Renal cortex interstitium (tissue), 11 donors: ENCODE measurements around the gene MATCAP1. TPM values are rescaled to one million over a fixed set of nuclear protein-coding genes. Genes with fewer than 3 reads are reported as not detected.

ENCODE experiments used
- DNase-seq, 11 donors: peaks; one replicate each; pipeline ENCODE4 v3.0.0-alpha.2; 2013; ENCODE audit warnings: low read depth in 9 of 11, low spot score in 4 of 11; ENCODE audit errors: extremely low read depth in 1 of 11
- polyA plus RNA-seq, 3 donors: library from polyadenylated mRNA; unstranded; fragments of 120-200 nt; gene quantifications; one replicate each; pipeline ENCODE4 v1.2.1, GENCODE V29; 2013; ENCODE audit not compliant: insufficient read length in 3 of 3

Gene MATCAP1
- polyA plus RNA-seq, 3 donors, result 37.9 to 60.3 (median 41.5) TPM

DNA sequence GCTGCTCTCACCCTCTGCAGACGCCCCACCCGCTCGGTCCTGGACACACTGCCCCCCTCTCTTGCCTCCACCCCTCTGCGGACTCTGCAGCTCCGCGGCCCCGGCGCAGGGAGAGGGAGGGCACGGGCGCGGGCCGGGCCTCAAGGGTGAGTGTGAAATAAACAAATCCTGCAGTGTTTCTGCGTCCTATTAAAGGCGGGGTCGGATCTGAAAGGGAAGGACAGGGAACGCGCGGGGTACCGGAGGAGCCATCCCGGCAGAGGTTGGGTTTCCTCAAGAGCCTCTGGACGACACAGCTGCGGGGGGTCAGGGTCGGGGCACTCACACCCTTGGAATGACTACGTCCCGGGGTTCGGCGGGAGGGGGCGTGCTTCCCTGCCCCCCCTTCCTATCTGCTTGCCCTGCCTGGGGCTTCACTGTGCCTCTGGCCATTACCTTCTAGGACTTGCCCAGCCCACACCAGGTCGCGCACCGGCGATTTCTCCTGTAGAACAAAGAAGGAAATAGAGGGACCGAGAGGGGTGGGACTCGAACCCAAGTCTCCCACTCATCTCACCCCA lies 19.7 kb downstream of the MATCAP1 start:
- no peak for DNase-seq

DNA sequence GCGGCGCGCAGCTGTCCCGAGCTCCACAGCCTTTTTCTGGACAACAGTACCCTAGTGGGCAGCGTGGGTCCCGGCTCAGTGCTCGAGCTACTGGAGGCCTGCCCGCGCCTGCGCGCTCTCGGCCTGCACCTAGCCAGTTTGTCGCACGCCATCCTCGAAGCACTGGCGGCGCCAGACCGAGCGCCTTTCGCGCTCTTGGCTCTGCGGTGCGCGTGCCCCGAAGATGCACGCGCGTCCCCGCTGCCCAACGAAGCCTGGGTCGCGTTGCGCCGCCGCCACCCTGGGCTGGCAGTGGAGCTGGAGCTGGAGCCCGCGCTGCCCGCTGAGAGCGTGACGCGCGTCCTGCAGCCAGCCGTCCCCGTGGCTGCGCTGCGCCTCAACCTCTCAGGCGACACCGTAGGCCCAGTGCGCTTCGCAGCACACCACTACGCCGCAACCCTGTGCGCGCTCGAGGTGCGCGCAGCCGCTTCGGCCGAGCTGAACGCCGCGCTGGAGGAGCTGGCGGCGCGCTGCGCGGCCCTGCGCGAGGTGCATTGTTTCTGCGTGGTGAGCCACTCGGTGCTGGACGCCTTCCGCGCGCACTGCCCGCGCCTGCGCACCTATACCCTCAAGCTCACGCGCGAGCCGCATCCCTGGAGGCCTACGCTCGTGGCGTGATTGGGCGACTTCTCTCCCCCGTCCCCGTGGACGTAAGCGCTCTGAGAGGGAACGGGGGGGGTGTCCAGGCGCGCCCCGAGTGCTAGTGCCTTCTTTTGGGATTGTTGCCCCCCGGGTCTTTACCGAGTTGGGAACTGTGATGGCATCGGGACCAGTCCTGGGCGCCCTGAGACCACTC lies 20.4 kb downstream of the MATCAP1 start:
- no peak for DNase-seq

DNA sequence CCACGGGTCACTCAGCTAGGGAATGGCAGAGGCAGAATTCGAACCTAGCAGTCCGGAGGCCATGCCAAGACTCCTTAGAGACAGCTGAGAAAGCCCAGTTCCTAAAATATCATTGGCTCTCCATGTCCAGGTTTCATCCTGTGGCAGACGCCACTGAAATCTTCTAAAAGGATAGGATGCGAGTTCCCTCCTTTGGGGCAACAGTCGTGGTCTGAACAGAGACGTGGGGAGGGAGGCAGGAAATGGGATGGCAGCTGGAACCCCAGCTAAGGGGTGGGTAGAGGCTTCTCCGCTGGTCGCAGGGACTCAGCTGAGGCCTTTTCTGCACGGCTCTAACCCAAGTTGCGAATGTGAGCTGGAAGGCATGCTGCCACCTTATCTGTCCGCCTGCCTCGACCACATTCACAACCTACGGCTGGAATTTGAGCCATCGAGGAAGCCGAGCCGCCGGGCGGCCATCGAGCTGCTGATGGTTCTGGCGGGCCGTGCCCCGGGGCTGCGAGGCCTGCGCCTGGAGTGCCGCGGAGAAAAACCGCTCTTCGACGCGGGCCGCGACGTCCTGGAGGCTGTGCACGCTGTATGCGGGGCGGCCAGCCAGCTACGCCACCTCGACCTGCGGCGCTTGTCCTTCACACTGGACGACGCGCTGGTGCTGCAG lies 21.1 kb downstream of the MATCAP1 start:
- no peak for DNase-seq

DNA sequence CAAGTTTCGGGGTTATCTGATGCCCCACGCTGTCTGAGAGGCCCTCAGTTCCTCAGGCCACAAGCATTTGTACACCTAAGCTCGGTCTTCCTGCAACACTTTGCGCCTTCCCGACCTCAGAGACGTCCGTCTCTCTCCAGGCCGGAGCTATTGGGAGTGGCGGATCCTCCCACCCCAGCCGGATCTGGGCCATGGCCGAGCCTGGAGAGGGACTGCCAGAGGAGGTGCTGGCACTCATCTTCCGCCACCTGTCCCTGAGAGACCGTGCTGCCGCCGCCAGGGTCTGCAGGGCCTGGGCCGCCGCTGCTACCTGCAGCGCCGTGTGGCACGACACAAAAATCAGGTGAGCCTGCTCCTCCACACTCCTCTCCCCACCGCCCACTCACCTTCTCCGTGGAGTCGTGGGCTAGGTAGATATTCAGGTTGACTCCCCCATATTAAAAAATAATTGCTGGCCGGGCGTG lies 22.1 kb downstream of the MATCAP1 start:
- no peak for DNase-seq

DNA sequence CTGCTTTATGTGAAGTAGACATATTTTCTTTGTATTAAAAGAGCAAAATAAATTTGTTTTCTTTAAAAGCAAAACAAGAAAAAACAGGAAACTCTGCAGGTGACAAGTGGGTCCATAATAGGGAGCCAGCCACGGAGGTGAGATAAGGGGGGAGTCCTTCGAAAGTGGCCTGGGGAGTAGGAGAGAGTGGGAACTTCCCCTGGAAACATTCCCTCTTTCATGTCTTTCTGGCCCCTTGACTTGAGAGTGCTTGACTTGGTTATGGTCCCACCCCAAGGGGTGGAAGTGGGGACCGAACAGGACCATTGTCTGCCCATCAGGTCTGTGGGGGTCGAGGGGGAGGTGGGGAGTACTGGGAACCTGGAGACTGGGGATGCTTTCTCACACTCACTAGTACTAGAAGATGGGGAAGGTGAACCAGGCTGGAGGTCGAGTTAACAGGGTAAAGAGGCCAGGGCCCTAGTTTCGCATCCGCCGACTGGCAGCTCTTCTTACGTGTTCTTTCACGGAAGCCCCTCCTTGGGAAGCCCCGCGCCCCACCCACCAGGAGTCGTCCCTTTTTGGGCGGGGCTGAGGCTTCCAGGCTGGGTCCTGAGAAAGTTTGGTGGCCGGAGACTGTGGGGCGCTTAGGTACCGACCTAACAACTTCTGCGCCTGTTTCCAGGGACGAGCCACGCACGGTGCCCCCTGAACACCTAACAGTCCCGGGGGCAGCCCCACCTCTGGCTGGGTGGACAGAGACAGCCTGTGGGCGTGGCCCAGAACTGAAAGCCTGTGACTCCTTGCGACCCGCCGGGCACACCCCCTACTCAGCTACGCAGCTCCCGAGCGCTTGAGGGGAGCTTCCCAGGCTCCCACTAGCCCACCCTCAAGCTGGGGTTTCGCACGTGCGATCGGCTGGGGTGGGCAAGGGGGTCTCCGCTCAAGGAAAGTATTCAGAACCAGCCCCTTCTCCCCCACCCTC lies 24.8 kb downstream of the MATCAP1 start:
- DNase-seq, result no peak

DNA sequence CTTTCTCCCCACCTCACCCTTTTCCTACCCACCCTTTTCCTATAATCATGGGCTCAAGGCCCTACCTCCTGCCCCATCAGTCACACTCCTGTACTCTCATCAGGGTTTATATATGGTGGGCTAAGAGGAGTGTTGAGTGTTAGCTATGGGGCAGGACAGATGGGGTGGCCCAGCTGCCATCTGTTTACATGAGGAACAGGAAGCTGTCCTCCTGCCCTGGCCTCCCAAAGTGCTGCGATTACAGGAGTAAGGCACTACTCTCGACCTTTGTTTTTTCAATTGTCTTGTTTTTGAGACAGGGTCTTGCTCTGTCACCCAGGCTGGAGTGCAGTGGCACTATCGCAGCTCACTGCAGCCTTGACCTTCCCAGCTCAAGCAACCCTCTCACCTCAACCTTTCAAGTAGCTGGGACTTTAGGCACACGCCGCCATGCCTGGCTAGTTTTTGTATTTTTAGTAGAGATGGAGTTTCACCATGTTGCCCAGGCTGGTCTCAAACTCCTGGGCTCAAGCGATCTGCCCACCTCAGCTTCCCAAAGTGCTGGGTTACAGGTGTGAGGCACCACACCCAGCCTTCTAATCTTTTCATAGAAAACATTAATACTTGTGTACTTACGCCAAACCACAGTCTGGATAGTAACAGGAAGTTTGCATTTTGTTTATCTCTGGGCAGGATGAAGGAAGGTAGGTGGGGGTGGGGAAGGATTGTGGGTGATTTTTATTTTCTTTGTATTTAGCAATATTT lies 25.7 kb downstream of the MATCAP1 start:
- DNase-seq, result no peak

DNA sequence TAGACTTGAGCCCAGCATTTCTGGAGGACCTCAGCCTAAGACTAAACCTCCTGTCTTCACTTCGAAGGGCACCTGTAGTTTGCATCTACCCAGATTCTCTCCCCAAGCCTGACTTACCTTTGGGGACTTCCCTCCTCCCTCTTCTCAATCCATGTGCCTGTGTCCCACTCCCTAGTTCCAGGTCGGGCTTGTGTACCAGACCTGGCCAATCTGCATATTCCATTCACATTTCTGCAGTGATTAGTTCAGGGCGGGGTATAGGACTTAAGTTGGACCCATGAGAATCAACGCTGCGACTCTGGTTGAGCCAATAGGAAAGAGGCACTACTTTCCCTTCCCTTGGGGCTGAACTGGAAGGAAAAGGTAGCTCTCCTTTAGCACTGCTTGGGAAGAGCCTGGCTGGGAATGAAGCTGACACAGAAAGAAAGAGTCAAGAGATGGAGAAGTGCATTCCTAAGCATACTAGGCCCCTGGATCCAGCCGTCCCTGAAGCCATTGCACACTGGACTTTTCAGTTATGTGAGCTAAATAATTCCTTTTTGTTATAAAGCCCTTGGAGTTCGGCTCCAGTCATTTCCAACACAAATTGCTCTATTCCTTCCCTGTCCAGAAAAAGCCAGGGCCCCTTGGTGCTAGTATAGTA lies 26.5 kb downstream of the MATCAP1 start:
- no peak for DNase-seq

DNA sequence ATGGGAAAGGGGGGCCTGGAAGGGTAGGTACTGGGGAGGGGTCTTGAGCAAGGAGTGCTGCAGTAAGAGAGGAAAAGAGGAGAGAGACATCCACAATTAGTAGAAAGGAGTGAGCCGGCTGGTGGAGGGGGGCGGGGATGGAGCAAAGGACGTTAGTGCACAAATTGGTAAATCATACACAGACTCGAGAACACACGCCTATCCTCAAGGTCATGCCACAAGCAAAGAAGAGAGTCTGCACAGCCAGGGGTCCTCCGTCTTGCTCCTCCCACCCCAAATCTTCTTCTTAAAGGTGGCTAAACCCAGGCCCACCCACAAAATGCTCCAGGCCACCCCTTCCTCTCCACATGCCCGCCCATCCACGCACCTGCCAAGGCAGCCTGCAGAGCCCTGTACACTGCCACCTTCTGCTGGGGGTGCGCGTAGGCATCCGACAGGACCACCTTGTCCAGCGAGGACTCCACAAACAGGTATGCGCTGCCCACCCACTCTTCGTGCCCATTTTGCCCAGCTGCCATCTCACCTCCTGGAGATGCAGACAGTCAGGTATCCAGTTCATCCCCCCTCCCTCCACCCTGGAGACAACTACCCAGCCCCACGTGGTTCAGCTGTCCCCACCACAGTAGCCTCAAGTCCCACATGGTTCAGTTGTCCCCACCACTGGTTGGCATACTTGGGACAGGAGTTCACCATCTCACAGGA lies 27.5 kb downstream of the MATCAP1 start:
- DNase-seq, result no peak

DNA sequence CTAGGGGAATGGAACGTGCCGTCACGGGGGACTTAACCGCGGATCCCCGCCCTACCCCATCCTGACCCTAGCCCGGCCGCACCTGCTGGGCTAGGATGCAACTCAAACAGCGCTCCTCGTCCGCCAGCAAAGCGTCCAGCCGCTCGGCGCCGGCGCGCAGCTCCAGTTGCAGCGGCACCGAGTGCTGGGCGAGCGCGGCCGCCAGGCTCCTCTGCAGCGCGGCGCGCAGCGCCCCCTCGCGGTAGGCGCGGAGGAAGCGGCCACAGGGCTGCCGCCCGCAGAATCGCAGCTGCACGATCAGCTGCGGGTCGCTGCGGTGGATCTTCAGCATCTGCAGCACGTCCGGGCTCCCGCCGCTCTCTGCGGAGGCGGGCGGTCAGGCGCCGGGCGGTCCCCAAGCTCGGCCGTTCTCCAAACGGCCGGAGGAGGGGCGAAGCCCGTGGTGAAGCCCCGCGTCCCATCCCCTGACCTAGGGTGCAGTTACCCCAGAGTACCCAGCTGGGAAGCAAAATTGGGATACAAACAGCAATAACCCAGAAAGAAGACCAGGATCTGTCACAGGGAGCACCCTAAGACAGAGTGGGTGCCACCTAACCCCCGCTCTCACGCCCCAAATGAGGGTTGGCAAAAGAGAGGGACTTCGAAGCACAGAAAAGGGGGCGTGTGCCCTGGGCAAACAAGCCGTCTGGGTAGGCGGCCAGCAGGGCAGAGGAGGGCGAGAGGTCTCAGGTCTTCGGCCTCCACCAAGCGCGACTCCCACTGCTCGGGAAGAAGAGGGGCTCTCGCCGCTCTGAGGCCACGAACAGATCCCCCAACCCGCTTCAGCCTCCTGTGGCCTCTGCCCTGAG lies 28.2 kb downstream of the MATCAP1 start:
- no peak for DNase-seq

DNA sequence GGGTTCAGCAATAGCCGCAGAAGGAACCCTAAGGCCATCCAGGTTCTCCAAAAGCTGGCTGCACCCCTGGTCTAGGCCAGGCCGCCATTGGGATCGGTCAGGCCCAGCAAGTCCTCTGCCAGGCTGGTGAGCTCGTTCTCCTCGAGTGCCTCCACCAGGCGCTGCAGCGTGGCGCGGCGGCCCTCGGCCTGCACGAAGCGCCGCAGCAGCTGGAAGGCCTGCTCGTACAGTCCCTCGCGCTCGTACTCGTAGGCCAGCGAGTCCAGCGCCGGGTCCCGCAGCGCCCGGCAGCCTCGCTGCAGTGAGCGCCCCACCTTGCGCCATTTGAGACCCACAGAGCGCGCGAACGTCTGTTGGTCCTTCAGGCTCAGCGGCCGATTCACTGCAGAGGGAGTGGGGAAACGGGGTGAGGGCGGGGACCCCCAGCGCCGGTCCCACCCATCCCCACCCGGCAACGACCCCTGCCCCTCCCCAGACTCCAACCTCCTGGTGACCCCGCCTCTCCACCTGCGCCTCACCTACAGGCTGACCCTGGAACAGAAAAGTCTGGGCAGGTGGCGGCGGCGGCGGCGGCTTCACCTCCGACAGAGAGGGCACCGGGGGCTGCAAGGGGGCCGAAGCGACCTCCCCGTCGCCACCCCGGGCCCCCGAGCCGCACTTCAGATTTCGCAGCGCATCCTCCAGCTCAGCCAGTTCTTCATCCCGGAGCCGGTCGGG lies 29.0 kb downstream of the MATCAP1 start:
- no peak for DNase-seq

DNA sequence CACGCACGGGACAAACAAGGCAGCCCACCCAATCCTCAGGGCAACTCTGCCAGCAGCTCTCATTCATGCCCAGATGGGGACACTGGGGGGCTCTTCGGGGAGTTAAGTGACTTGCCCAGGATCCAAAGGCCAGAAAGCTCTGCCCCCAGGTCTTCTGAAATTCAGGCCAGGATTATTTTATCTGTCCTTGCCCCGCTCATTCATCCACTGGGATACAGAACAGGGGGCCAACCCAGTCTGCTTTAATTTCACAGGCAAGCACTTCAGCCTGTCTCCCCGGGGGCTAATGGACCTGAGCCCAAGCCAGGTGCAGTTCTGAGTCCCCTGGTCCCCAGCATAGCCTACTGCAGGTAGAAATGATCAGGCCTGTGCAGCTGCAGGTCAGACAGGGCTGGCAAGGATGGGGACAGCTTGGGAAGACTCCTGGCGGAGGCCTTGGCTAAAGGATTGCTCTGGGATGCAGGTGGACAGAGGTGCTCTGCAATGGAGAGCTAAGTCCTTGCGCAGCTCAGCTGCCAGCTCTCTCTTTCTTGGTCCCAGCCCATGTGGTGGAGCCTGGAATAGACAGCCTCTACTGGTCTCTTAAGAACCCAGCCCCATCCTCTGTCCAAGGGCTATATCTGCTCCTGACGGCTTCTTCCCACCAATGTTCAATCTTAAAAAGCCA lies 32.2 kb downstream of the MATCAP1 start:
- no peak for DNase-seq

DNA sequence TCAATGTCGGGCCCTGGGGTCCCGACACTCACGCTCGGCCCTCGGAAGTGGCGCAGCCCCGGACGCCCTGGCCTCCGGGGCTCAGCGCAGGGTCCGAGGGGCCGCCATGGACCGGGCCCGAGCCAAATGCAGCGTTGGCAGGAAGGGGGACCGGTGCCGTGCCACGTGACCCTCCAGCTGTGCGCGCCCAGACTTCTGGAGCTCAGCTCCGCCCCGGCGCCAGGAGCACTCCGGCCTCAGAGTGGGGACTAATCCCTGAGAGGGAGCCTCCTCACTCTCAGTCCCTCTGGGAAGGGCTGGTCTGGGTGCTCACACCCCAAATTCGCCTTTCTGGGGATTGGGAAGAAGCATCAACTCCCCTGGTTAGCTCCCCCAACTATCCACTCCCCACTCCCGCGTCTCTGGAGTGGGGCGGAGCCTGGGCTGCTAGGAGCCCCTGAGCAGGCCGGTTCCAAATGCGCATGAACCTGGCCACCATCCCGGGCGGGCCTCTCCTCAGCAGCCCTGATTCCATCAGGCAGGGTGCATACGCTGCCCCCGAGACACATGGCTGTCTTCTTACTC lies 32.8 kb downstream of the MATCAP1 start, which contains the start of gene B3GNT9:
B3GNT9 (minus strand) TSS at position 166 of the 564 bp plus-strand sequence. CDS start 513 bp downstream, outside the sequence.
- no peak for DNase-seq

DNA sequence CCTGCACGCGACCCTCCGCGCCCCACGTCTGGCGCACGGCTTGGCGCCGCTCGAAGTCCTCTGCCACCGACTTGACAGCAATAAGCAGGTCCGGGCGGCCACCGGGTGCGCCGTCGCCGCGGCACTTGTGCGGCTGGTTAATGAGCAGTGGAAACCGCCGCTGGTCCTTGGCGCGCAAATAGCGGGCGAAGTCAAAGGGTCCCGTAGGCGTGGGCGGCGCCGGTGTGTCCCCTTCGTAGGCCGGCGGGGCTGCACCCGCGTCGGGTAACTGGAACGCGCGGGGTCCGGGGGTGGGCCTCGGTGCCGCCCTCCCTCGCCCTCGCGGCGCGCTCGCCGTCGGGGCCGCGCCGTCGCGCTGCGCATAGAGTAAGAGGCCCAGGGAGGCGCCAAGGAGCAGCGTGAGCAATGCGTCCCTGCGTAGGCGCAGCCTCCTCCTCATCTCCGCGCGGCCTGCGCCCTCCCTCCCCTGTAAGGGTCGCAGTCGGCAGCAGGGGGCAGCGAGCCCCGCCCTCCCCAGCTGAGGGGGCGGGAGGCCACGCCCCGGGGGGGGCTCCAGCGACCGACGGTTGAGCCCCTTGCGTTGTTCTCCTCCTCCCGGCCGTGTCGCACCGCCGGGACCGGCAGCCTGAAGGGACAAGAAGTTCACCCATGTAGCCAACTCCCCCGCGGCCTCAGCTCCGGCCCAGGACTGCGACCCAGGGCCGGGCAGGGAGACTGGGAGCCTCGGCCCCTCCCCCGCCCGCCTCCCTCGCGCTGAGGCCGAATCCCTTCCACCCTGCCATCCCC lies 33.5 kb downstream of the MATCAP1 start:
- peak in 1 of 11 donors; percentile 67 for DNase-seq
